ENCODE measurements around the gene MAPT.

GRCh38 chr17:45907750-45908395 is 13.5 kb downstream of the MAPT start:
- TF ChIP-seq, protein P1, sequence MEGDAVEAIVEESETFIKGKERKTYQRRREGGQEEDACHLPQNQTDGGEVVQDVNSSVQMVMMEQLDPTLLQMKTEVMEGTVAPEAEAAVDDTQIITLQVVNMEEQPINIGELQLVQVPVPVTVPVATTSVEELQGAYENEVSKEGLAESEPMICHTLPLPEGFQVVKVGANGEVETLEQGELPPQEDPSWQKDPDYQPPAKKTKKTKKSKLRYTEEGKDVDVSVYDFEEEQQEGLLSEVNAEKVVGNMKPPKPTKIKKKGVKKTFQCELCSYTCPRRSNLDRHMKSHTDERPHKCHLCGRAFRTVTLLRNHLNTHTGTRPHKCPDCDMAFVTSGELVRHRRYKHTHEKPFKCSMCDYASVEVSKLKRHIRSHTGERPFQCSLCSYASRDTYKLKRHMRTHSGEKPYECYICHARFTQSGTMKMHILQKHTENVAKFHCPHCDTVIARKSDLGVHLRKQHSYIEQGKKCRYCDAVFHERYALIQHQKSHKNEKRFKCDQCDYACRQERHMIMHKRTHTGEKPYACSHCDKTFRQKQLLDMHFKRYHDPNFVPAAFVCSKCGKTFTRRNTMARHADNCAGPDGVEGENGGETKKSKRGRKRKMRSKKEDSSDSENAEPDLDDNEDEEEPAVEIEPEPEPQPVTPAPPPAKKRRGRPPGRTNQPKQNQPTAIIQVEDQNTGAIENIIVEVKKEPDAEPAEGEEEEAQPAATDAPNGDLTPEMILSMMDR (IDR thresholded peaks at IDR 0.05) = no peak
- TF ChIP-seq POLR2A (IDR thresholded peaks at IDR 0.05) = no peak

Measured in testis (tissue), 2 donors.